ENCODE measurements around the gene FUS. TPM values are rescaled to one million over a fixed set of nuclear protein-coding genes. Genes with fewer than 3 reads are reported as not detected.

Gene FUS
- total and polyA plus RNA-seq, 2 of the 13 experiments (the other 11 are each of a cell fraction or from before 2014, with no cell fraction given), result 68.1 to 168 TPM

DNA sequence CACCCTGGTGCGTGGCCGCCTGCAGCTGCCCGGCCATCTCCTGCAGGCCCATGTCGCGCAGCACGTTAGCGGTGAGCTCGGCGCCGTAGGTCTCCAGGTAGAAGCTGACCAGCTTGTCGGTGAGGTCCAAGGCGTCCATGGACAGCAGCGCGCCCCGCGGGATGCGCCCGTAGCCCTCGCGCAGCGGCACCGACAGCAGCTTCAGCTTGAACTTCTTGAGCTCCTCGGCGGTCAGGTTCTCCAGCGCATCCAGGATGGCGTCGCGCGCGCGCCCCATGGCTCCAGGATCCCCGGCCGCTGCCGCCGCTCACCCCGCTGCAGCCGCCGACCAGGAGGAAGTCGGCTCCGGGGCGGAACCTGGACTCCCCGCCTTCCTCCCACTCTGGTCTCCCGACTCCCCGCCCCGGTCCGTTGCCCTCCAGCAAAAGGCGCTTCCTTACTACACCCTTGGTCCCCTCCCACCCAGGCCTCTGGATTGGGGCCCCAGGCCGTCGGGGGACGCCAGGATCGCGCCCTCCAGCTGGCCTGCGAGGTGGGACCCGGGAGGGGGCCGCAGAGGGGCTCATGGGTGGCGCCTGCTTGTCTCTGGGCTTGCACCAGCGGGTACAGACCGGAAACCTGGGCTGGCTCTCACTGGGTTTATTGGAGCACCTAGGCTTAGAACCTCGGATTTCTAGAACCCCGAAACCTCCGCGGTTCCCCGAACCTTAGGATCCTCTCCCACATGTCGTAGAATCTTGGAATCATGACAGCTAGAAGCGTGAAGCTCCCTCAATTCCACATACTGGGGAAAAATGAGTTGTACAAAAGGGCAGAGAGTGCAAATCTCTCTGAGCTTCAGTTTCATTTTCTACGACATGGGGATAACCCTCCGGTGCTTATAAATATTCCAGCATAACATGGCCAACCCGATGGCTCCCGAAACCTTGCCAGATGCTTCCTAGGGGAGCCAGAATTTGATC lies 22.8 kb downstream of the FUS start, which contains the start of gene PYCARD (continued):
- TF ChIP-seq, protein P1, sequence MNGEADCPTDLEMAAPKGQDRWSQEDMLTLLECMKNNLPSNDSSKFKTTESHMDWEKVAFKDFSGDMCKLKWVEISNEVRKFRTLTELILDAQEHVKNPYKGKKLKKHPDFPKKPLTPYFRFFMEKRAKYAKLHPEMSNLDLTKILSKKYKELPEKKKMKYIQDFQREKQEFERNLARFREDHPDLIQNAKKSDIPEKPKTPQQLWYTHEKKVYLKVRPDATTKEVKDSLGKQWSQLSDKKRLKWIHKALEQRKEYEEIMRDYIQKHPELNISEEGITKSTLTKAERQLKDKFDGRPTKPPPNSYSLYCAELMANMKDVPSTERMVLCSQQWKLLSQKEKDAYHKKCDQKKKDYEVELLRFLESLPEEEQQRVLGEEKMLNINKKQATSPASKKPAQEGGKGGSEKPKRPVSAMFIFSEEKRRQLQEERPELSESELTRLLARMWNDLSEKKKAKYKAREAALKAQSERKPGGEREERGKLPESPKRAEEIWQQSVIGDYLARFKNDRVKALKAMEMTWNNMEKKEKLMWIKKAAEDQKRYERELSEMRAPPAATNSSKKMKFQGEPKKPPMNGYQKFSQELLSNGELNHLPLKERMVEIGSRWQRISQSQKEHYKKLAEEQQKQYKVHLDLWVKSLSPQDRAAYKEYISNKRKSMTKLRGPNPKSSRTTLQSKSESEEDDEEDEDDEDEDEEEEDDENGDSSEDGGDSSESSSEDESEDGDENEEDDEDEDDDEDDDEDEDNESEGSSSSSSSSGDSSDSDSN (CRISPR knock-in tag; IDR thresholded peaks at IDR 0.05), result peak; percentile 87
- peak; percentile 8; the same call in 1 of the 2 replicates for TF ChIP-seq KDM5B (CRISPR knock-in tag; IDR thresholded peaks at IDR 0.05; ENCODE audit: borderline replicate concordance)
- TF ChIP-seq, protein P2, sequence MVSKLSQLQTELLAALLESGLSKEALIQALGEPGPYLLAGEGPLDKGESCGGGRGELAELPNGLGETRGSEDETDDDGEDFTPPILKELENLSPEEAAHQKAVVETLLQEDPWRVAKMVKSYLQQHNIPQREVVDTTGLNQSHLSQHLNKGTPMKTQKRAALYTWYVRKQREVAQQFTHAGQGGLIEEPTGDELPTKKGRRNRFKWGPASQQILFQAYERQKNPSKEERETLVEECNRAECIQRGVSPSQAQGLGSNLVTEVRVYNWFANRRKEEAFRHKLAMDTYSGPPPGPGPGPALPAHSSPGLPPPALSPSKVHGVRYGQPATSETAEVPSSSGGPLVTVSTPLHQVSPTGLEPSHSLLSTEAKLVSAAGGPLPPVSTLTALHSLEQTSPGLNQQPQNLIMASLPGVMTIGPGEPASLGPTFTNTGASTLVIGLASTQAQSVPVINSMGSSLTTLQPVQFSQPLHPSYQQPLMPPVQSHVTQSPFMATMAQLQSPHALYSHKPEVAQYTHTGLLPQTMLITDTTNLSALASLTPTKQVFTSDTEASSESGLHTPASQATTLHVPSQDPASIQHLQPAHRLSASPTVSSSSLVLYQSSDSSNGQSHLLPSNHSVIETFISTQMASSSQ (IDR thresholded peaks at IDR 0.05; ENCODE audit: low read depth), result no peak
- TF ChIP-seq, protein P2 (CRISPR knock-in tag; IDR thresholded peaks at IDR 0.05; ENCODE audit: borderline replicate concordance), result 0 out of 2 replicates have a peak, but pooled peaks have one; percentile 7
- TF ChIP-seq ZNF253 (CRISPR knock-in tag; IDR thresholded peaks at IDR 0.05; ENCODE audit: borderline replicate concordance), result peak; percentile 40; the same call in 1 of the 2 replicates
- TF ChIP-seq ZNF326 (CRISPR knock-in tag; IDR thresholded peaks at IDR 0.05; ENCODE audit: borderline replicate concordance), result no peak
- TF ChIP-seq SRY (CRISPR knock-in tag; IDR thresholded peaks at IDR 0.05), result 0 out of 2 replicates have a peak, but pooled peaks have one; percentile 12
- TF ChIP-seq, protein P3, sequence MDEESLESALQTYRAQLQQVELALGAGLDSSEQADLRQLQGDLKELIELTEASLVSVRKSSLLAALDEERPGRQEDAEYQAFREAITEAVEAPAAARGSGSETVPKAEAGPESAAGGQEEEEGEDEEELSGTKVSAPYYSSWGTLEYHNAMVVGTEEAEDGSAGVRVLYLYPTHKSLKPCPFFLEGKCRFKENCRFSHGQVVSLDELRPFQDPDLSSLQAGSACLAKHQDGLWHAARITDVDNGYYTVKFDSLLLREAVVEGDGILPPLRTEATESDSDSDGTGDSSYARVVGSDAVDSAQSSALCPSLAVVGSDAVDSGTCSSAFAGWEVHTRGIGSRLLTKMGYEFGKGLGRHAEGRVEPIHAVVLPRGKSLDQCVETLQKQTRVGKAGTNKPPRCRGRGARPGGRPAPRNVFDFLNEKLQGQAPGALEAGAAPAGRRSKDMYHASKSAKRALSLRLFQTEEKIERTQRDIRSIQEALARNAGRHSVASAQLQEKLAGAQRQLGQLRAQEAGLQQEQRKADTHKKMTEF (CRISPR knock-in tag; IDR thresholded peaks at IDR 0.05), result peak; percentile 40; the same call in 1 of the 2 replicates
- peak; percentile 52; the same call in 1 of the 2 replicates for TF ChIP-seq ZNF296 (CRISPR knock-in tag; conservative IDR thresholded peaks at IDR 0.05)
- TF ChIP-seq HNRNPL (IDR thresholded peaks at IDR 0.05; ENCODE audit: low read depth, low read length), result 0 out of 2 replicates have a peak, but pooled peaks have one; percentile 18
- TF ChIP-seq, protein P4, sequence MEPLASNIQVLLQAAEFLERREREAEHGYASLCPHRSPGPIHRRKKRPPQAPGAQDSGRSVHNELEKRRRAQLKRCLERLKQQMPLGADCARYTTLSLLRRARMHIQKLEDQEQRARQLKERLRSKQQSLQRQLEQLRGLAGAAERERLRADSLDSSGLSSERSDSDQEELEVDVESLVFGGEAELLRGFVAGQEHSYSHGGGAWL (CRISPR knock-in tag; IDR thresholded peaks at IDR 0.05), result peak; percentile 30; the same call in 1 of the 2 replicates
- TF ChIP-seq RBFOX2 (IDR thresholded peaks at IDR 0.05; ENCODE audit: low read depth, low read length), result peak; percentile 25; the same call in 1 of the 2 replicates
- TF ChIP-seq, protein P5, sequence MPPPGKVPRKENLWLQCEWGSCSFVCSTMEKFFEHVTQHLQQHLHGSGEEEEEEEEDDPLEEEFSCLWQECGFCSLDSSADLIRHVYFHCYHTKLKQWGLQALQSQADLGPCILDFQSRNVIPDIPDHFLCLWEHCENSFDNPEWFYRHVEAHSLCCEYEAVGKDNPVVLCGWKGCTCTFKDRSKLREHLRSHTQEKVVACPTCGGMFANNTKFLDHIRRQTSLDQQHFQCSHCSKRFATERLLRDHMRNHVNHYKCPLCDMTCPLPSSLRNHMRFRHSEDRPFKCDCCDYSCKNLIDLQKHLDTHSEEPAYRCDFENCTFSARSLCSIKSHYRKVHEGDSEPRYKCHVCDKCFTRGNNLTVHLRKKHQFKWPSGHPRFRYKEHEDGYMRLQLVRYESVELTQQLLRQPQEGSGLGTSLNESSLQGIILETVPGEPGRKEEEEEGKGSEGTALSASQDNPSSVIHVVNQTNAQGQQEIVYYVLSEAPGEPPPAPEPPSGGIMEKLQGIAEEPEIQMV (CRISPR knock-in tag; IDR thresholded peaks at IDR 0.05; ENCODE audit: low read depth), result 0 out of 2 replicates have a peak, but pooled peaks have one; percentile 53
- TF ChIP-seq, protein P6, sequence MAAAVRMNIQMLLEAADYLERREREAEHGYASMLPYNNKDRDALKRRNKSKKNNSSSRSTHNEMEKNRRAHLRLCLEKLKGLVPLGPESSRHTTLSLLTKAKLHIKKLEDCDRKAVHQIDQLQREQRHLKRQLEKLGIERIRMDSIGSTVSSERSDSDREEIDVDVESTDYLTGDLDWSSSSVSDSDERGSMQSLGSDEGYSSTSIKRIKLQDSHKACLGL (CRISPR knock-in tag; IDR thresholded peaks at IDR 0.05), result 0 out of 2 replicates have a peak, but pooled peaks have one; percentile 23
- TF ChIP-seq ZNF446 (CRISPR knock-in tag; IDR thresholded peaks at IDR 0.05), result 0 out of 2 replicates have a peak, but pooled peaks have one; percentile 46

Data from HepG2 (cell line).